Melanocyte of skin (primary cell): ENCODE results near the gene FAM181B. TPM values are rescaled to one million over a fixed set of nuclear protein-coding genes. Genes with fewer than 3 reads are reported as not detected.

Source experiments
- small RNA-seq, 2 donors: library from RNA; depleted of rRNA; stranded (forward); fragments of <200 nt; gene quantifications; one replicate each; pipeline ENCODE3, GENCODE V24; 2012
- total RNA-seq, 2 donors: library from RNA; depleted of rRNA; stranded (reverse); fragments of >200 nt; gene quantifications; 2 replicates each; pipeline ENCODE4 v1.2.3, GENCODE V29; 2012

The FAM181B gene, protein sequence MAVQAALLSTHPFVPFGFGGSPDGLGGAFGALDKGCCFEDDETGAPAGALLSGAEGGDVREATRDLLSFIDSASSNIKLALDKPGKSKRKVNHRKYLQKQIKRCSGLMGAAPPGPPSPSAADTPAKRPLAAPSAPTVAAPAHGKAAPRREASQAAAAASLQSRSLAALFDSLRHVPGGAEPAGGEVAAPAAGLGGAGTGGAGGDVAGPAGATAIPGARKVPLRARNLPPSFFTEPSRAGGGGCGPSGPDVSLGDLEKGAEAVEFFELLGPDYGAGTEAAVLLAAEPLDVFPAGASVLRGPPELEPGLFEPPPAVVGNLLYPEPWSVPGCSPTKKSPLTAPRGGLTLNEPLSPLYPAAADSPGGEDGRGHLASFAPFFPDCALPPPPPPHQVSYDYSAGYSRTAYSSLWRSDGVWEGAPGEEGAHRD
- under 1 TPM; under 0.01 TPM for total RNA-seq

DNA sequence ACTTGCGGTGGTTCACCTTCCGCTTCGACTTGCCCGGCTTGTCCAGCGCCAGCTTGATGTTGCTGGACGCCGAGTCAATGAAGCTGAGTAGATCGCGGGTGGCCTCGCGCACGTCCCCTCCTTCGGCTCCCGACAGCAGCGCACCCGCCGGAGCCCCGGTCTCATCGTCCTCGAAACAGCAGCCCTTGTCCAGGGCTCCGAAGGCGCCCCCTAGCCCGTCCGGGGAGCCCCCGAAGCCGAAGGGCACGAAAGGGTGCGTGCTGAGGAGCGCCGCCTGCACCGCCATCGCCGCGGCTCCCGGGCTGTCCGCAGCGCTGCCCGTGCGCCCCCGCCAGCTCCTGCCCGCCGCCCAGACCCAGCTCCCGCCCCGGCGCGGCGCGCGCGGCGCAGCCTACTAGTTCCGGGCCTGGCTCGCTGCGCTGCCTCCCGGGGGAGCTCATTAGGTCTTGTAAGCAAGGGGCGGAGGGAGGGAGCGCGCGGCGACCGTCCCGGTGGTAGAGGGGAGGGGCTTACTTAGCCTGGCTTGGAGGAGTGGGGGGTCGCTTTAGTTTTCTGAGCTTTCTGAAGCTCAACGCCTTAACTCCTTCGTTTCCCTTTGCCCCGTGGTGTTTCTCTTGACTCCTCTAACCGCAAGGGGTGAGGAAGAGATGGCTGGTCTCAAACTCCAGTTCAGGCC, at the start of gene FAM181B:
Gene FAM181B (minus strand): TSS at position 421 of the 676 bp plus-strand sequence. CDS start 135 bp downstream, at position 286.

Small RNA genes within 50 kb of the gene (small RNA-seq; reads per million reads assigned to genes)
- 0.23 to 0.30 reads per million in 2 donors for gene RPS28P7

Other genes starting within 250 kb of the FAM181B start
- gene PRCP, start 166.6 kb upstream of the FAM181B start, total RNA-seq, result 10 to 100 TPM; 33.6 to 35.4 TPM
- gene DDIAS, start 167.9 kb upstream of the FAM181B start, total RNA-seq, result 10 to 100 TPM in 1 of 2 donors, 1 to 10 TPM in 1; 6.2 to 17.6 TPM